Suppressor macrophage treated with lipopolysaccharide for 1 hour (primary cell): ENCODE data around the gene KCTD6.
"Not testable (repeated sequence)": the region's sequence is repeated elsewhere in the genome, so short reads cannot be mapped to it uniquely, and the experiment has no call there.

ENCODE experiments used
- DNase-seq, 3 donors: peaks; one replicate each; pipeline ENCODE4 v3.0.0-alpha.2; 2020 to 2022

KCTD6 gene

GRCh38 chr3:58527440-58527839 lies 35.5 kb downstream of the KCTD6 start:
- DNase-seq: not testable (repeated sequence)

GRCh38 chr3:58528629-58529028 lies 36.7 kb downstream of the KCTD6 start:
- peak in 2 of 3 donors; percentile 17 to 20 for DNase-seq

- no peak for DNase-seq
Observed at GRCh38 chr3:58529516-58530353, 37.8 kb downstream of the KCTD6 start.

- DNase-seq: no peak
Observed at GRCh38 chr3:58530354-58530865, 38.5 kb downstream of the KCTD6 start.

GRCh38 chr3:58531555-58531954 lies 39.7 kb downstream of the KCTD6 start:
- DNase-seq: no peak

GRCh38 chr3:58531956-58532355 lies 40.1 kb downstream of the KCTD6 start:
- peak in 2 of 3 donors; percentile 16 to 49 for DNase-seq

- peak; percentile 89 to 92 (median 92) for DNase-seq
Observed at GRCh38 chr3:58532794-58533220, 40.9 kb downstream of the KCTD6 start.

- no peak for DNase-seq
Observed at GRCh38 chr3:58534592-58535494, 42.9 kb downstream of the KCTD6 start.

GRCh38 chr3:58535531-58536500 lies 43.9 kb downstream of the KCTD6 start:
- no peak for DNase-seq

GRCh38 chr3:58536501-58537411 lies 44.9 kb downstream of the KCTD6 start, which contains the start of gene ACOX2:
Gene ACOX2 (minus strand): TSS chr3:58537190. CDS start chr3:58535106, 2,084 bp downstream.
- DNase-seq: no peak

GRCh38 chr3:58537412-58538301 lies 45.8 kb downstream of the KCTD6 start:
- peak in 1 of 3 donors; percentile 29 for DNase-seq

- DNase-seq: no peak
Observed at GRCh38 chr3:58539626-58540025, 47.7 kb downstream of the KCTD6 start.

- DNase-seq: no peak
Observed at GRCh38 chr3:58540176-58540858, 48.4 kb downstream of the KCTD6 start.

- DNase-seq: no peak
Observed at GRCh38 chr3:58544541-58544940, 52.6 kb downstream of the KCTD6 start.

- no peak for DNase-seq
Observed at GRCh38 chr3:58551636-58552180, 59.8 kb downstream of the KCTD6 start.
